Activated B cell treated with CpG ODN at 0.5 μM for 24 hours (primary cell): Measurements from ENCODE around the gene DSCAML1. TPM values are rescaled to one million over a fixed set of nuclear protein-coding genes. Genes with fewer than 3 reads are reported as not detected.

Experiments
- ATAC-seq: fragments of 200-7000 bp; cut with Tn5 transposase; one replicate; pipeline ENCODE4 v1.10.0; 2021; ENCODE audit warnings: low read depth, mild to moderate bottlenecking, moderate library complexity
- CTCF ChIA-PET: fragments of 350-600 bp; sonication (Branson Sonifier 250); formaldehyde crosslinking; loops from one replicate; lab custom pipeline; 2021; ENCODE audit warnings: antibody characterized with exemption; lab: Charles Lee
- POLR2A ChIA-PET: fragments of 350-600 bp; sonication (Branson Sonifier 250); formaldehyde crosslinking; loops from one replicate; lab custom pipeline; 2021; ENCODE audit warnings: antibody characterized with exemption; lab: Charles Lee
- DNase-seq: peaks from one replicate; pipeline ENCODE4 v3.0.0; 2022
- H3K27ac Mint-ChIP-seq: one replicate; pipeline ENCODE4 v1.8.0; 2020; ENCODE audit warnings: mixed read lengths
- H3K27me3 Mint-ChIP-seq: one replicate; pipeline ENCODE4 v1.8.0; 2021; ENCODE audit warnings: mixed read lengths
- H3K36me3 Mint-ChIP-seq: one replicate; pipeline ENCODE4 v1.8.0; 2021; ENCODE audit warnings: low read depth, mixed read lengths
- H3K4me1 Mint-ChIP-seq: one replicate; pipeline ENCODE4 v1.8.0; 2021; ENCODE audit warnings: mixed read lengths
- H3K4me3 Mint-ChIP-seq: one replicate; pipeline ENCODE4 v1.8.0; 2020; ENCODE audit warnings: mild to moderate bottlenecking, mixed read lengths
- H3K9me3 Mint-ChIP-seq: one replicate; pipeline ENCODE4 v1.8.0; 2020; ENCODE audit warnings: mixed read lengths
- intact Hi-C: fragments of 100-400 bp; cut with micrococcal nuclease; formaldehyde crosslinking; loops from one replicate; pipeline ENCODE4 v1.15.1; 2024
- total RNA-seq: library from RNA; stranded (reverse); gene quantifications from 2 replicates; pipeline ENCODE4 v1.2.3, GENCODE V29; 2022
- TF ChIP-seq, protein P1 (sequence below): fragments of 200-600 bp; IDR thresholded peaks from one replicate; pipeline ENCODE4 v1.8.0; 2022; ENCODE audit warnings: antibody characterized with exemption, mild to moderate bottlenecking

Gene DSCAML1
- total RNA-seq, 1 donor from 2014 or later: 3.6 TPM

DNA sequence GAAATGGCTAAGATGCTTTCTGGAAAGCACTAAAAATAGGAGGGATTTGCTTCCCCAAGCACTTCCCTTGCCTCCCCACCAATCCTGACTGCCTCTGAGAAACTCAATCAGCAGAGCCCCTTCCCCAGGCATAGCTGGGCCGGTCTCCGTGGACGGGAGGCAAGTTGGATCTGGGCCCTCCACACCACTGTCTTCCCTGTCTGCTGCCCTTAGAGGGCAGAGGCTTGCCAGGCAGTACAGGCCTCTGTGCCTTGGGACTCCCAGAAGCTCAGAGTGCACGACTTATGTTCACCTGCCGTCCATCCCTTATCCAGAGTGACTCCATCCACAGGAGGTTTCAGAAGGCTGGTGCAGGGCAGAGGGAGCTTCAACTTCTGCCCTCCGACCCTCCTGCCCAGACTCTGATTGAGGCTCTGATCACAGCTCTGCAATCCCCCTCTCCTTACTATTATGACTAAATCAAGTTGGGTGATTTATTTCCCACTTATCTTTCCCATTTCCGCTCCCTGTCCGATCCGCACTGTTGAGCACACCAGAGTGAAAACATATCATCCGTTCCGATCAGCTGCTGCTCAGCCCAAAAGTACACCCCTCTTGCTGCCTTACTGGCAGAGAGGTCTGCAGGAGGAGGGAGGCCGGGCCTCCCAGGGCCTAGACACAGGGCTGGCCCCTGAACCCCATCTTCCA is 71.8 kb downstream of the DSCAML1 start:
- Mint-ChIP-seq H3K4me1 (no peaks in the 10 kb centered on the region), H3K9me3 (no peaks in the 10 kb centered on the region), H3K36me3 (no peaks in the 10 kb centered on the region), H3K4me3 (no peak overlapping the region), H3K27me3 (no peaks in the 10 kb centered on the region), H3K27ac (no peak overlapping the region)
- ATAC-seq (no peak), DNase-seq (no peak)
- intact Hi-C loops: no loop called here
- ChIA-PET CTCF (no interaction called here), POLR2A (no interaction called here)
- TF ChIP-seq, protein P1, sequence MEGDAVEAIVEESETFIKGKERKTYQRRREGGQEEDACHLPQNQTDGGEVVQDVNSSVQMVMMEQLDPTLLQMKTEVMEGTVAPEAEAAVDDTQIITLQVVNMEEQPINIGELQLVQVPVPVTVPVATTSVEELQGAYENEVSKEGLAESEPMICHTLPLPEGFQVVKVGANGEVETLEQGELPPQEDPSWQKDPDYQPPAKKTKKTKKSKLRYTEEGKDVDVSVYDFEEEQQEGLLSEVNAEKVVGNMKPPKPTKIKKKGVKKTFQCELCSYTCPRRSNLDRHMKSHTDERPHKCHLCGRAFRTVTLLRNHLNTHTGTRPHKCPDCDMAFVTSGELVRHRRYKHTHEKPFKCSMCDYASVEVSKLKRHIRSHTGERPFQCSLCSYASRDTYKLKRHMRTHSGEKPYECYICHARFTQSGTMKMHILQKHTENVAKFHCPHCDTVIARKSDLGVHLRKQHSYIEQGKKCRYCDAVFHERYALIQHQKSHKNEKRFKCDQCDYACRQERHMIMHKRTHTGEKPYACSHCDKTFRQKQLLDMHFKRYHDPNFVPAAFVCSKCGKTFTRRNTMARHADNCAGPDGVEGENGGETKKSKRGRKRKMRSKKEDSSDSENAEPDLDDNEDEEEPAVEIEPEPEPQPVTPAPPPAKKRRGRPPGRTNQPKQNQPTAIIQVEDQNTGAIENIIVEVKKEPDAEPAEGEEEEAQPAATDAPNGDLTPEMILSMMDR: no peak

DNA sequence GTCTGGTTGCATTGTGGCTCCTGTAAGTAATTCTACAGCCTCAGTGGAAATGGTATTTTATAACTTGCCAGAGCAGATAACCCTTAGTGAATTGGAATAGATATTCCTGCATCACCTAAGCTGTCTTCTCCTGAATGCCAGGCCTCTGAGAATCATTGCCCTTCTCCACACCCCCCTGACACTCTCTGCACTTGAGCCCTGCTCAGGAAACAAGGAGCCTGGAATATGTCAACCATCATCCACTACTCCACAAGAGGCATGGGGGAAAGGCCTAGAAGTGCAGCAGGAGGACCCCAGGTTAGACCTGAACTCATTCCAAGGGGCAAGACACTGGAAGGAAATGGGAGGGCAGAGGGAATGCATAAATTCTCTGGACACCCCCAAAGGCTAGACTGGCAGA is 72.4 kb downstream of the DSCAML1 start:
- H3K9me3 Mint-ChIP-seq: no peaks in the 10 kb centered on the region
- intact Hi-C loops: no loop called here
- POLR2A ChIA-PET: no interaction called here

DNA sequence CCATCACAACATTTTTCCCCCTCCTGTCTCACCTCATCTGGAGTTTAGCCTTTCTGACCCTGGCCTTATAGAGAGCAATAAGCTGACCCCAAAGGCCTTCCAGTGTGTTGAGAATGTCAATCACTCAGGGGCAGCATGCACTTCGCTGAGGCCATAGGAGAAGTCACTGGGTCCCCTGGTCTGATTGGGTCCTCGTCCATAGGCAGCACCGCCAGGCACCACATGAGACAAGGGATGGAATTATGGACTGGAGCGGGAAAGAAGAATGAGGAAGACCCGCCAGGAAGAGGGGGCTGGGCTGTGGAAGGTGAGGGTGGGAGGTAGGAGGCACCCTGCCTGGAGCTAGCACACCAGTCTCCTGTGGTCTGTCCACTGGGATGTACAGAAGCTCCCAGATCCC is 72.9 kb downstream of the DSCAML1 start:
- Mint-ChIP-seq H3K4me3 (no peak overlapping the region), H3K4me1 (no peaks in the 10 kb centered on the region), H3K27ac (no peak overlapping the region), H3K36me3 (no peaks in the 10 kb centered on the region), H3K9me3 (no peaks in the 10 kb centered on the region), H3K27me3 (no peaks in the 10 kb centered on the region)
- POLR2A ChIA-PET: no interaction called here
- intact Hi-C loops: no loop called here
- DNase-seq: no peak
- no peak for ATAC-seq
- CTCF ChIA-PET: no interaction called here
- TF ChIP-seq, protein P1: no peak

More for the DNA sequence above, 72.4 kb downstream of the DSCAML1 start:
- no peak overlapping the region for H3K4me3 Mint-ChIP-seq
- no peak for DNase-seq
- H3K27ac Mint-ChIP-seq: no peak overlapping the region
- CTCF ChIA-PET: no interaction called here
- H3K36me3 Mint-ChIP-seq: no peaks in the 10 kb centered on the region
- ATAC-seq: no peak
- no peaks in the 10 kb centered on the region for H3K27me3 Mint-ChIP-seq
- no peaks in the 10 kb centered on the region for H3K4me1 Mint-ChIP-seq
- TF ChIP-seq, protein P1: no peak

DNA sequence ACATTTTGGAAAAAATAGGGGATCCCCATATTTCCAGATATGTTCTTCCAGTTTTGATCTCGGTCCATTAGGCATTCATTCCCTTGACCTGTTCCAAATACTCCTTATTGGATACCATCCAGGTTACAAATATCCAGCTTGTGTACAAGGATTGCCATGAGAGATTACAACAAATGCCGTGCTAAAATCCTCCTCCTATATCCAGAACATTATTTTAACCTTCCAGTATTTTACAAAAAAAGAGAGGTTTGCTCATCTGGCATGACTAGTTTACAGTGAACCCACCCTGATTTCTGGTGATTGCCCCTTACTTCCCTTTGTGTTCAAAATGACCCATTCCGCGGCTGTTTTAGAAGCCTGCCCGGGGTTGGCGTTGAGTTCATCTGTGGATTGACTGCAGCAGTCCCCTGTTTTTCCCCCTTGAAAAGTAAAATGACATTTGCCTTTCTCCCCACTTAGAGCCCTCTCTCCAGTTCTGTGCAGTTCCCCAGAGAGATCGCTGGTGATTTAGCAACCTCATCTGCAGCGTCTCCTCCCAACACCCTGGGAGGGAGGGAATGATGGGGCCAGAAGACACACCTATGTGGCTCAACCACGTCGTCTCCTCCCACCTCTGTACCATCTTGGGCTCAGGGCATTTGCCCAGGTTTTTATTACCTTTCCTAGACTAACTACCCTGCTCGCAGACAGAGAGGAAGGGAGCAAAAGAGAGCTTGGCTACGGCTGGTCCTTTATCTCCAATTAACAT is 73.6 kb downstream of the DSCAML1 start:
- Mint-ChIP-seq H3K4me3 (no peak overlapping the region), H3K4me1 (no peaks in the 10 kb centered on the region), H3K36me3 (no peaks in the 10 kb centered on the region), H3K27me3 (peaks cover 2% of the 10 kb centered on the region), H3K9me3 (no peaks in the 10 kb centered on the region), H3K27ac (no peak overlapping the region)
- ChIA-PET CTCF (no interaction called here), POLR2A (no interaction called here)
- intact Hi-C loops: no loop called here
- TF ChIP-seq, protein P1: no peak
- no peak for ATAC-seq
- no peak for DNase-seq

DNA sequence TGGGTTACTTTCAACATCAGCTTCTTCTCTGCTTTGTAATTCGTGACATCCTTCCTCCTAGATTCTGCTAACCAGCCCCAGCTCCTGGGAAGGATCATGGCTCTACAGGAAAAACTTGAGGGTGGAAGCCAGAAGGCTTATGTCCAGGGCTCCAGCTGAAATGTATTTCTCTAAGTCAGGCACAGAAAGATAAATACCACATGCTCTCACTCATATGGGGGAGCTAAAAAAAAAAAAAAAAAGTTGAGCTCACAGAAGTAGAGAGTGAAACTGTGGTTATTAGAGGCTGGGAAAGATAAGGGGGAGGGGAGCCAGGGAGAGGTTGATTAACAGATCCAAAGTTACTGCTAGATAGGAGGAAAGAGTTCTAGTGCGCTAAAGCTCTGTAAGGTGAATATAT is 74.9 kb downstream of the DSCAML1 start:
- POLR2A ChIA-PET: no interaction called here
- DNase-seq (no peak), ATAC-seq (no peak)
- TF ChIP-seq, protein P1: no peak
- no peaks in the 10 kb centered on the region for H3K4me1 Mint-ChIP-seq
- peaks cover 8% of the 10 kb centered on the region for H3K27me3 Mint-ChIP-seq
- CTCF ChIA-PET: no interaction called here
- H3K4me3 Mint-ChIP-seq: no peak overlapping the region
- intact Hi-C loops: no loop called here
- H3K9me3 Mint-ChIP-seq: no peaks in the 10 kb centered on the region
- H3K27ac Mint-ChIP-seq: no peak overlapping the region
- H3K36me3 Mint-ChIP-seq: no peaks in the 10 kb centered on the region
